ENCODE measurements around the gene HOXA7.

DNA sequence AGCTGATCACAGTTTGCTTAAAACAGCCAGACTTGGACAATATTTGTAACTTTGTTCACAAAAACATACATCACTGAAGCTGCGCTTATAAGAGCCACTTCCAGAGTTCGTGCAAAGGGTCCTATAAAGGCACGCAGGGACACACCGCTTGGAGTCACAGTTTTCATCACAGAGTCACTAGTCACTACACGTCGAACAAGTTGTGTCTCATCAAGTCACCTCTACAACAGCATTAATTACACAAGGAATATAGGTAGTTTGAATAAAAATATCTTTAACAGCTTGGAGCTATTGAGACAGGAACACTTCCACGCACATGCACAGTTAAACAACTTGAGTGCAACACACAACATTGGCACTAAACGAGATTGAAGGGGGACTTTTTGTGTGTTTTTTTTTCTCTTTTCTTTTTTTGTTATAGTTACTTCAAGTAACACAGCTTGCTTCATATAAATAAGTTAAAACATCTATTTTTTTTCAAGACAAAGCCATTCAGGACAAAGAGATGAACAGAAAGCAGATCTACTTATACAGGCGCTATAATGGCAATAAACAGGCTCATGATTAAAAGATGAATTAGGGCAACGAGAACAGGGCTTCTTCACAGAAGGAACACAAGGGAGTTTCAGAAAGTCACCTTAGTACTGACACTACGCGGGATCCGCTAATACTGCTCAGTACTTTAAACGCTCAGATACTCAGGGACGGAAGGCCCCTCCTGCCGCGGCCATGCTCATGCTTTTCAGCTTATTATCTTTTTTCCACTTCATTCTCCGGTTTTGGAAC, 15.1 kb downstream of the HOXA7 start:
- TF ChIP-seq, protein P1, sequence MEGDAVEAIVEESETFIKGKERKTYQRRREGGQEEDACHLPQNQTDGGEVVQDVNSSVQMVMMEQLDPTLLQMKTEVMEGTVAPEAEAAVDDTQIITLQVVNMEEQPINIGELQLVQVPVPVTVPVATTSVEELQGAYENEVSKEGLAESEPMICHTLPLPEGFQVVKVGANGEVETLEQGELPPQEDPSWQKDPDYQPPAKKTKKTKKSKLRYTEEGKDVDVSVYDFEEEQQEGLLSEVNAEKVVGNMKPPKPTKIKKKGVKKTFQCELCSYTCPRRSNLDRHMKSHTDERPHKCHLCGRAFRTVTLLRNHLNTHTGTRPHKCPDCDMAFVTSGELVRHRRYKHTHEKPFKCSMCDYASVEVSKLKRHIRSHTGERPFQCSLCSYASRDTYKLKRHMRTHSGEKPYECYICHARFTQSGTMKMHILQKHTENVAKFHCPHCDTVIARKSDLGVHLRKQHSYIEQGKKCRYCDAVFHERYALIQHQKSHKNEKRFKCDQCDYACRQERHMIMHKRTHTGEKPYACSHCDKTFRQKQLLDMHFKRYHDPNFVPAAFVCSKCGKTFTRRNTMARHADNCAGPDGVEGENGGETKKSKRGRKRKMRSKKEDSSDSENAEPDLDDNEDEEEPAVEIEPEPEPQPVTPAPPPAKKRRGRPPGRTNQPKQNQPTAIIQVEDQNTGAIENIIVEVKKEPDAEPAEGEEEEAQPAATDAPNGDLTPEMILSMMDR (conservative IDR thresholded peaks at IDR 0.05; ENCODE audit: low read depth, low read length), result no peak
- no peak for TF ChIP-seq EZH2 (IDR thresholded peaks at IDR 0.05; ENCODE audit: borderline replicate concordance, low read depth, low read length, poor library complexity, severe bottlenecking)

All from A673 (cell line).